WERI-Rb-1 (cell line): ENCODE data around the gene PLAC9.

Experiments used
- DNase-seq: peaks from one replicate; pipeline ENCODE4 v3.0.0-alpha.2; 2020
- H3K27ac ChIP-seq: fragments of 250-450 bp; sonication (Bioruptor Pico); 2 replicates; pipeline ENCODE4 v1.5.1; 2020; ENCODE audit warnings: mild to moderate bottlenecking, moderate library complexity
- H3K27me3 ChIP-seq: fragments of 250-450 bp; sonication (Bioruptor Pico); 2 replicates; pipeline ENCODE4 v1.5.1; 2021; ENCODE audit warnings: mild to moderate bottlenecking, low read depth, moderate library complexity; ENCODE audit not compliant: insufficient read depth, severe bottlenecking
- H3K36me3 ChIP-seq: fragments of 250-450 bp; sonication (Bioruptor Pico); 2 replicates; pipeline ENCODE4 v1.5.1; 2020; ENCODE audit warnings: mild to moderate bottlenecking, moderate library complexity
- H3K4me3 ChIP-seq: 2 replicates; pipeline ENCODE4 v1.5.1; 2011; ENCODE audit warnings: low read depth, mild to moderate bottlenecking, control low read depth, low read length
- H3K9me3 ChIP-seq: fragments of 250-450 bp; sonication (Bioruptor Pico); 2 replicates; pipeline ENCODE4 v1.5.1; 2021; ENCODE audit warnings: mild to moderate bottlenecking, moderate library complexity; ENCODE audit not compliant: severe bottlenecking
- CTCF ChIP-seq: IDR thresholded peaks from 2 replicates; pipeline ENCODE4 v1.5.1; 2011; ENCODE audit warnings: low read depth, mild to moderate bottlenecking, control low read depth, inconsistent platforms, low read length

The PLAC9 gene

GRCh38 chr10:80154978-80155695, 22.6 kb downstream of the PLAC9 start:
- no peak for TF ChIP-seq CTCF
- Histone ChIP-seq H3K4me3 (no peak overlapping the region), H3K27me3 (no peaks in the 10 kb centered on the region), H3K9me3 (no peaks in the 10 kb centered on the region), H3K27ac (no peak overlapping the region), H3K36me3 (peaks cover 43% of the 10 kb centered on the region)
- DNase-seq, result no peak

DNA sequence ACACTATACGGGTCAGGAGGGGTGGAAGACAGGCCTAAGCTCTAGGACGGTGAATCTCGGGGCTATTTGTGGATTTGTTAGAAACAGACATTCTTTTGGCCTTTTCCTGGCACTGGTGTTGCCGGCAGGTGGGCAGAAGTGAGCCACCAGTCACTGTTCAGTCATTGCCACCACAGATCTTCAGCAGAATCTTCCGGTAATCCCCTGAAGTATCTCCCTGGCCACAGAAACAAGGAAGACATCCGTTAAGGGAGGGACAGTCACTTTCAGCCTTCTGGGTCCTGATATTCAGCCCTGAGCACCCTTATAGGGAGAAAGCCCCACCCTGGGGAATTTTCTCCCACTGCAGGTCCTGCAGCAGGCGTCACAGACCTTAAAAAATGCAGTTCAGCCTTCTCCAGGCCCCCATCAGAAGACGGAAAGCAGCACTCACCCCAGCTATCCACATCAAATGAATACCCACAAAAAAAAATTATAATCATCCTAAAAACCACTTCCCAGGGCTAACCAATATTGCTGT, 23.2 kb downstream of the PLAC9 start:
- Histone ChIP-seq H3K27ac (no peak overlapping the region), H3K27me3 (no peaks in the 10 kb centered on the region), H3K4me3 (no peak overlapping the region), H3K36me3 (peaks cover 43% of the 10 kb centered on the region), H3K9me3 (no peaks in the 10 kb centered on the region)
- DNase-seq, result no peak
- TF ChIP-seq CTCF, result no peak

- TF ChIP-seq CTCF, result no peak
- peaks cover 43% of the 10 kb centered on the region for H3K36me3 ChIP-seq
- no peak overlapping the region for H3K27ac ChIP-seq
- H3K27me3 ChIP-seq, result no peaks in the 10 kb centered on the region
- DNase-seq, result no peak
- H3K9me3 ChIP-seq, result no peaks in the 10 kb centered on the region
- H3K4me3 ChIP-seq, result no peak overlapping the region
Observed at GRCh38 chr10:80156216-80156615, 23.7 kb downstream of the PLAC9 start.

DNA sequence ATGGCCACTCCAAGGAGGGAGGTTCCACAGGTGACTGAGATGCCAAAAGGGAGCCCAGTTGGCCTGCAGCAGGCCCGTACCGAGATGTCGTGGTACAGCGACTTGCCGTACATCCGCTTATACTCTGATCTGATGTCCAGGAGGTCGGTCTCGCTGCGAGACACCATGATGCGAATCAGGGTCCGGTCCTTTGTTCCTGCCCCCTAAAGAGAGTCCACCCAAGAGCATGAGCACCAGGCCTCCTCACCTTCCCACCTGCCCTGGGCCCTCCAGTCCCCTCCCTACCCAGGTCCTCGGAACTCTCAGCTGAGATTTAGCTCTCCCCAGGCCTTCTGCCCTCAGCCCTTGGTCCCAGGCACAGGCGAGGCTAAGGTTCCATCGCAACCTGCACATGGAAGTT, 25.0 kb downstream of the PLAC9 start:
- Histone ChIP-seq H3K36me3 (peaks cover 51% of the 10 kb centered on the region), H3K9me3 (no peaks in the 10 kb centered on the region), H3K27ac (no peak overlapping the region), H3K27me3 (no peaks in the 10 kb centered on the region), H3K4me3 (no peak overlapping the region)
- no peak for TF ChIP-seq CTCF
- no peak for DNase-seq

DNA sequence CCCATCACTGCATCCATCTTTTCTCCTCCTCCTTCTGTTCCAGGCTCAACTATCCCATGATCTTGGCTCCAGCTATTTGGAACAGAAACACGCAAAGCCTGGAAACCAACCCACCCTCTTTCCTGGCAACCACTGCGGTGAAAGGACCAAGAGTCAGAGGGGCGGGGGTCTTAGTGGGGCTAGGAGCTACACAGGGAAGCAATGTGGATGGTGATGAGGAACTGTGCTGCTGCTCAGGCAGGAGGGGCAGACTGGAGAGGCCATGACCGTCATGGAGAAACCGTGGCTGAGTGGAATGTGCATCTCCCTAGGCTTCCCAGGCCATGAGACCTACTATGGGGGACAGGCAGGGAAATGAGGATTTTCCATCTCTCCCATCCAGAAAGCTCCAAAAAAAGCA, 25.6 kb downstream of the PLAC9 start:
- no peak overlapping the region for H3K4me3 ChIP-seq
- H3K27me3 ChIP-seq, result no peaks in the 10 kb centered on the region
- TF ChIP-seq CTCF, result no peak
- peaks cover 55% of the 10 kb centered on the region for H3K36me3 ChIP-seq
- no peaks in the 10 kb centered on the region for H3K9me3 ChIP-seq
- H3K27ac ChIP-seq, result no peak overlapping the region
- DNase-seq, result no peak
